H1 (cell line): Measurements from ENCODE around the gene PHLPP2. TPM values are rescaled to one million over a fixed set of nuclear protein-coding genes. Genes with fewer than 3 reads are reported as not detected.

Experiments
- CTCF ChIA-PET: fragments of 300-600 bp; sonication (Branson Sonifier 250); formaldehyde crosslinking; loops from one replicate; lab custom pipeline; 2021; ENCODE audit not compliant: partially characterized antibody; lab: Charles Lee
- POLR2A ChIA-PET: fragments of 300-600 bp; sonication (Branson Sonifier 250); formaldehyde crosslinking; loops from one replicate; lab custom pipeline; 2021; ENCODE audit warnings: inconsistent platforms; ENCODE audit not compliant: partially characterized antibody; lab: Charles Lee
- DNase-seq, 2 experiments: peaks; one replicate each; pipeline versions ENCODE4 v3.0.0 to v3.0.0-alpha.2; 2010 to 2022; ENCODE audit warnings: low spot score in 2 of 2, low read depth in 1 of 2, mixed read lengths in 1 of 2
- FAIRE-seq: peaks from 2 replicates; lab custom pipeline; 2011; peaks lifted over from hg19 to GRCh38; lab: Jason Lieb, UNC
- H2AFZ ChIP-seq: 2 replicates; pipeline ENCODE4 v1.8.1; 2012; ENCODE audit warnings: low read length, inconsistent platforms
- H2AK5ac ChIP-seq: 2 replicates; pipeline ENCODE4 v1.6.1; 2013; ENCODE audit warnings: low read depth, low read length
- H2BK120ac ChIP-seq: replicated peaks from 2 replicates; pipeline ENCODE3; 2013; ENCODE audit warnings: low read depth, low read length, inconsistent platforms
- H2BK12ac ChIP-seq: 2 replicates; pipeline ENCODE4 v1.6.1; 2013; ENCODE audit warnings: low read depth, low read length
- H2BK15ac ChIP-seq: 2 replicates; pipeline ENCODE4 v1.6.1; 2013; ENCODE audit warnings: low read length
- H2BK20ac ChIP-seq: 2 replicates; pipeline ENCODE4 v1.6.1; 2013; ENCODE audit warnings: low read length
- H2BK5ac ChIP-seq: 2 replicates; pipeline ENCODE4 v1.6.1; 2013; ENCODE audit warnings: low read depth, low read length
- H3K14ac ChIP-seq: 2 replicates; pipeline ENCODE4 v1.6.1; 2013; ENCODE audit warnings: inconsistent platforms; ENCODE audit not compliant: insufficient read length
- H3K18ac ChIP-seq: 2 replicates; pipeline ENCODE4 v1.6.1; 2013; ENCODE audit warnings: low read length; ENCODE audit errors: extremely low read depth
- H3K23ac ChIP-seq: 2 replicates; pipeline ENCODE4 v1.6.1; 2013; ENCODE audit warnings: inconsistent platforms; ENCODE audit not compliant: insufficient read length
- H3K23me2 ChIP-seq: 2 replicates; pipeline ENCODE4 v1.6.1; 2013; ENCODE audit warnings: low read depth, low read length
- H3K27ac ChIP-seq: 2 replicates; pipeline ENCODE4 v1.6.1; 2011; ENCODE audit warnings: low read depth, low read length, inconsistent platforms
- H3K27me3 ChIP-seq, 4 experiments: replicated peaks in 1 of 4; 1 replicate in 1 of 4; 2 replicates in 3 of 4; pipeline versions ENCODE4 v1.6.1 to v1.8.1; 2011 to 2013; ENCODE audit warnings: low read length in 3 of 4, mild to moderate bottlenecking in 3 of 4, inconsistent platforms in 2 of 4, mixed read lengths in 2 of 4, moderate library complexity in 1 of 4; ENCODE audit not compliant: control insufficient read depth in 3 of 4, insufficient read depth in 3 of 4; ENCODE audit errors: extremely low read depth in 1 of 4
- H3K36me3 ChIP-seq, 4 experiments: 2 replicates each; pipeline versions ENCODE4 v1.6.1 to v1.8.1; 2011 to 2013; ENCODE audit warnings: mild to moderate bottlenecking in 4 of 4, low read length in 3 of 4, moderate library complexity in 2 of 4, control low read depth in 1 of 4, inconsistent platforms in 1 of 4; ENCODE audit not compliant: insufficient read depth in 4 of 4, control insufficient read depth in 2 of 4
- H3K4ac ChIP-seq: replicated peaks from 2 replicates; pipeline ENCODE3; 2013; ENCODE audit warnings: low read length, low read depth, mixed read lengths, inconsistent platforms; ENCODE audit not compliant: insufficient read length
- H3K4me1 ChIP-seq, 4 experiments: replicated peaks in 1 of 4; 1 replicate in 1 of 4; 2 replicates in 3 of 4; pipeline versions ENCODE4 v1.6.1 to v1.8.1; 2011 to 2013; ENCODE audit warnings: low read length in 3 of 4, inconsistent platforms in 2 of 4, mixed read lengths in 1 of 4; ENCODE audit not compliant: insufficient read depth in 4 of 4, control insufficient read depth in 3 of 4
- H3K4me2 ChIP-seq, 2 experiments: 2 replicates each; pipeline versions ENCODE4 v1.6.1 to v1.8.1; 2011 to 2013; ENCODE audit warnings: low read depth in 2 of 2, low read length in 2 of 2, control low read depth in 1 of 2, inconsistent platforms in 1 of 2, mild to moderate bottlenecking in 1 of 2; ENCODE audit not compliant: insufficient read depth in 1 of 2
- H3K4me3 ChIP-seq, 4 experiments: fragments of 200-600, 300-600 bp in 1 of 4; sonication (generic), shearing (Covaris generic), sonication (Bioruptor Twin) in 1 of 4; 2 replicates each; pipeline versions ENCODE4 v1.5.1 to v1.8.1; 2011 to 2016; ENCODE audit warnings: low read length in 4 of 4, low read depth in 3 of 4, control low read depth in 2 of 4, inconsistent platforms in 2 of 4, mild to moderate bottlenecking in 2 of 4, mixed read lengths in 1 of 4, moderate library complexity in 1 of 4; ENCODE audit not compliant: insufficient read depth in 2 of 4; ENCODE audit errors: extremely low read depth in 1 of 4
- H3K56ac ChIP-seq: replicated peaks from 2 replicates; pipeline ENCODE3; 2013; ENCODE audit warnings: low read depth, mild to moderate bottlenecking, mixed read lengths, low read length, inconsistent platforms; ENCODE audit not compliant: insufficient read length
- H3K79me1 ChIP-seq: 2 replicates; pipeline ENCODE4 v1.6.1; 2013; ENCODE audit warnings: low read depth, low read length, control low read depth
- H3K79me2 ChIP-seq, 2 experiments: 2 replicates each; pipeline versions ENCODE4 v1.6.1 to v1.8.1; 2012 to 2013; ENCODE audit warnings: low read length in 2 of 2, mild to moderate bottlenecking in 2 of 2, inconsistent platforms in 1 of 2; ENCODE audit not compliant: insufficient read depth in 2 of 2, control insufficient read depth in 1 of 2
- H3K9ac ChIP-seq, 4 experiments: replicated peaks in 1 of 4; 1 replicate in 1 of 4; 2 replicates in 3 of 4; pipeline versions ENCODE4 v1.6.1 to v1.8.1; 2011 to 2013; ENCODE audit warnings: low read depth in 3 of 4, low read length in 3 of 4, control low read depth in 2 of 4, mild to moderate bottlenecking in 2 of 4, moderate library complexity in 2 of 4, inconsistent platforms in 1 of 4; ENCODE audit errors: extremely low read depth in 1 of 4
- H3K9me3 ChIP-seq, 2 experiments: 2 replicates each; pipeline versions ENCODE4 v1.6.1 to v1.8.1; 2012 to 2013; ENCODE audit warnings: mild to moderate bottlenecking in 2 of 2, moderate library complexity in 2 of 2, control low read depth in 1 of 2, inconsistent platforms in 1 of 2, low read depth in 1 of 2, low read length in 1 of 2, mixed read lengths in 1 of 2; ENCODE audit not compliant: insufficient read depth in 2 of 2
- H4K20me1 ChIP-seq, 2 experiments: replicated peaks in 1 of 2; 2 replicates each; pipeline versions ENCODE3 to v1.8.1; 2011 to 2013; ENCODE audit warnings: inconsistent platforms in 2 of 2, low read length in 2 of 2, mild to moderate bottlenecking in 1 of 2; ENCODE audit not compliant: insufficient read depth in 2 of 2, control insufficient read depth in 1 of 2
- H4K5ac ChIP-seq: 2 replicates; pipeline ENCODE4 v1.6.1; 2013; ENCODE audit warnings: low read length, low read depth, mixed read lengths, inconsistent platforms; ENCODE audit not compliant: insufficient read length
- H4K8ac ChIP-seq: 2 replicates; pipeline ENCODE4 v1.8.0; 2013; ENCODE audit warnings: mild to moderate bottlenecking, moderate library complexity, low read length, inconsistent platforms; ENCODE audit not compliant: insufficient read depth; ENCODE audit errors: extremely low read depth
- H4K91ac ChIP-seq: replicated peaks from 2 replicates; pipeline ENCODE3; 2013; ENCODE audit warnings: low read length, mixed read lengths, inconsistent platforms; ENCODE audit not compliant: insufficient read length
- CTCF ChIP-seq, 3 experiments: IDR thresholded peaks; 1 replicate in 2 of 3; 2 replicates in 1 of 3; pipeline versions ENCODE4 v1.5.1 to v1.6.1; 2011; ENCODE audit warnings: low read length in 3 of 3, mild to moderate bottlenecking in 3 of 3, inconsistent platforms in 2 of 3, low read depth in 1 of 3, moderate library complexity in 1 of 3; ENCODE audit not compliant: insufficient read depth in 1 of 3; ENCODE audit errors: control extremely low read depth in 1 of 3
- EGR1 ChIP-seq: IDR thresholded peaks from 2 replicates; pipeline ENCODE4 v1.6.1; 2011; ENCODE audit warnings: low read depth, low read length, borderline replicate concordance
- POLR2A ChIP-seq, 2 experiments: IDR thresholded peaks; 1 replicate in 1 of 2; 2 replicates in 1 of 2; pipeline ENCODE4 v1.6.1; 2011; ENCODE audit warnings: low read depth in 2 of 2, low read length in 2 of 2, mild to moderate bottlenecking in 2 of 2; ENCODE audit errors: control extremely low read depth in 1 of 2
- TEAD4 ChIP-seq: IDR thresholded peaks from 2 replicates; pipeline ENCODE4 v1.6.1; 2012; ENCODE audit warnings: low read depth, low read length, inconsistent platforms, mixed read lengths
- WGBS, 2 experiments: shearing (Covaris generic) in 1 of 2; methylation state at CpG; one replicate each; pipeline versions ENCODE4 v1.1.6 to v1.1.7; 2013 to 2015; ENCODE audit warnings: low lambda C conversion rate in 2 of 2, mixed read lengths in 2 of 2, inconsistent platforms in 1 of 2, low coverage in 1 of 2, missing lambda C conversion rate in 1 of 2; ENCODE audit not compliant: insufficient replicate concordance in 2 of 2, insufficient coverage in 1 of 2, insufficient read length in 1 of 2; ENCODE audit errors: extremely low coverage in 1 of 2, missing lambda C conversion rate in 1 of 2; 5-methylcytosine and 5-hydroxymethylcytosine counted together
- polyA plus RNA-seq, 7 experiments: library from polyadenylated mRNA; depleted of rRNA in 3 of 7; stranded (reverse) in 5 of 7; unstranded in 2 of 7; fragments of >200 nt in 5 of 7; fragments of 200-250 nt in 2 of 7; gene quantifications; 1 replicate in 5 of 7; 2 replicates in 1 of 7; 4 replicates in 1 of 7; pipeline versions ENCODE4 v1.2.1 to v1.2.3, GENCODE V29; 2011 to 2013; ENCODE audit warnings: missing spikeins in 2 of 7, mixed read lengths in 2 of 7
- total RNA-seq: library from RNA; stranded (reverse); fragmentation: NEBNext Ultra II Directional; extraction: Animal tissue kit (Norgen Biotek cat#: 25700); gene quantifications from 2 replicates; pipeline ENCODE4 v1.2.1, GENCODE V29; 2021

The PHLPP2 gene
- total and polyA plus RNA-seq, 2 of the 8 experiments (the other 6 are each of a cell fraction or from before 2014, with no cell fraction given), result 7.3 to 12.9 TPM

DNA sequence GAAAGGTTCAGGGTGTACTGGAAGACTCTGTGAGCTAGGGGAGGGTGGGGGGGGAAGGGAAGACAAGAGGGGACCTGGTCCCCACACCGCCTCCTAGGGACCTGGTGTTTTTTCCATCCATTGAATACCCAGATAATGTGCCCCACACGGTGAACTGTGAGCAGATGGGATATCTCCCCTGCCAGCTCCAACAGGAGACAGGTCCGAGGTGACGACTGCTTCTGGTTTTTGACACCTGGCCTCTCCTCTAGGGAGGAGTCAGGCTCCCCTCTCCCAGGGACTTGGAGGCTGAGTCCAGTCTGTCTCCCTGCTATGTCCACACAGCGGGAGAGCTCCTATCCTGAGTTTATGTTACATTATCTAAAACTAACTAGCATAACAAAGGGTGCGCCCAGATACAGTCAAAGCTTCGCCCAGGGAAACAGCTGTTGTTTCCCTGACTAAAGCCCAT is 96.7 kb downstream of the PHLPP2 start:
- Histone ChIP-seq H4K5ac (no peak overlapping the region), H4K91ac (no peak overlapping the region), H3K4me3 (peak overlapping the region in 2 of 4 experiments; percentile 86 to 99; a peak in 3 of 8 replicates), H2BK20ac (no peak overlapping the region), H2AFZ (no peak overlapping the region), H3K79me1 (no peaks in the 10 kb centered on the region; the same call in none of the 2 replicates), H3K56ac (no peak overlapping the region), H2AK5ac (no peak overlapping the region), H4K8ac (no peak overlapping the region), H3K4ac (no peak overlapping the region), H3K79me2 (peaks cover 0 to 21% of the 10 kb centered on the region in 2 experiments; a peak in 2 of 4 replicates), H3K36me3 (peaks cover 2 to 26% (median 12%) of the 10 kb centered on the region in 4 experiments; a peak in 7 of 8 replicates), H3K27me3 (no peaks in the 10 kb centered on the region), H2BK12ac (no peak overlapping the region), H3K4me1 (peaks cover 0 to 12% (median 6%) of the 10 kb centered on the region in 4 experiments; a peak in 6 of 7 replicates), H3K23me2 (peaks cover 8% of the 10 kb centered on the region), H2BK5ac (no peak overlapping the region), H3K27ac (no peak overlapping the region), H3K23ac (no peak overlapping the region), H2BK15ac (no peak overlapping the region), H3K9ac (no peak overlapping the region), H3K9me3 (no peaks in the 10 kb centered on the region), H3K18ac (no peak overlapping the region), H2BK120ac (no peak overlapping the region), H4K20me1 (no peaks in the 10 kb centered on the region), H3K4me2 (peak overlapping the region; percentile 67 to 75), H3K14ac (no peak overlapping the region)
- ChIA-PET POLR2A (interaction anchor here (0.5 to 2.1 kb wide), 11 partner anchors 9 to 356 kb away, joined by 3 to 15 read pairs (median 3); partner anchors contain the start of gene AP1G1), CTCF (interaction anchor here (0.6 to 3.2 kb wide), 11 partner anchors 10 to 336 kb away, joined by 3 to 26 read pairs (median 4); no protein-coding TSS in a partner anchor)
- DNase-seq (no peak), FAIRE-seq (no peak)
- WGBS, 2 experiments, result 80% methylated on average over 5 of the region's 7 CpGs; no CpG with 5 or more reads in 1 of the 2 experiments
- TF ChIP-seq POLR2A (IDR thresholded peaks at IDR 0.05; ENCODE audit: control extremely low read depth in 1 of 2, low read depth in 2 of 2, low read length in 2 of 2), result peak in 1 of 2 experiments; percentile 26; a peak in 1 of 3 replicates
- peak in 2 of 3 experiments; percentile 14 to 31; a peak in 2 of 4 replicates for TF ChIP-seq CTCF (IDR thresholded peaks at IDR 0.05; ENCODE audit: control extremely low read depth in 1 of 3, insufficient read depth in 1 of 3, low read depth in 1 of 3, low read length in 3 of 3)
- no peak for TF ChIP-seq EGR1
- TF ChIP-seq TEAD4, result no peak
